Forelimb muscle (tissue), 1 donor: ENCODE results near the gene TCERG1L. TPM values are rescaled to one million over a fixed set of nuclear protein-coding genes. Genes with fewer than 3 reads are reported as not detected.

Source experiments
- DNase-seq: peaks from one replicate; pipeline ENCODE4 v3.0.0-alpha.2; 2013; ENCODE audit warnings: low read depth
- polyA plus RNA-seq: library from polyadenylated mRNA; unstranded; fragments of 120-200 nt; gene quantifications from one replicate; pipeline ENCODE4 v1.2.1, GENCODE V29; 2013; ENCODE audit not compliant: insufficient read length

The TCERG1L gene
- polyA plus RNA-seq, 1 donor = 0.22 TPM

DNA sequence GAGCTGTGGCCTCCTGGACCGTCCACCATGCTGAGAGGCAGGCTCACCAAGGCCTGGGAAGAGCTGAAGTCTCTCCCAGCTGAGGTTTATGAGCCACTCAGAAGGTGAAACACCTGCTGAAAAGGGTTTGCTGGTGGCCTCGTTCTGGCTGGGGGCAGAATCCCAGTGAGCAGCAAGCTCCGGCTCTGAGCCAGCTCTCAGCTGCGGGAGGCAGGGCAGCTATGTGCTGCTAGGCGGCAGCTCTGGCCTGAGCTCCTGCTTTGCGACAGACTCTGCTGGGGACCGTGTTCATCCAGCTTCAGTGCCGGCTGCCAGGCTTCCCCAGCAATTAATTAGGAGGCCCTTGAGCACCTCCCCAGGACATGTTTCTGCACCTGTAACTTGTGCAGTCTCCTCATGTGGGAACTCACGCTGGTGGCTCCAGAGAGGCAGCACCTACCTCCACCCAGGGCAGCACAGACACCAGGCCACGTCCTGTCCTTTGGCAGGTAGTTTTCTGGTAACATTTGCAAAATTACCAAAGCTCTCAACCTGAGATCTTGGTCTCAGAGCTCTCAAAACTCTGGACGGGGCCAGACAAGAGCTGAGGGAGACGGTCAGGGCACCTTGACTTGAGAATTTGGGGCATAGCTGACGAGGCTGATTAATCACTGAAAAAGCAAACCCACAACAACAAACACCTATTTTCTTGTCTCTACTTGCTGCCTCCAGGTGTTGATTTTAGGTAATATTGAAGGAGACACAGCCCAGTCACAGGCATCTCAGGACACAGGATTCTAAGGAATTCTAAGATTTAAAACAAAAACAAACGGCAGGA is 185.0 kb downstream of the TCERG1L start:
- no peak for DNase-seq

DNA sequence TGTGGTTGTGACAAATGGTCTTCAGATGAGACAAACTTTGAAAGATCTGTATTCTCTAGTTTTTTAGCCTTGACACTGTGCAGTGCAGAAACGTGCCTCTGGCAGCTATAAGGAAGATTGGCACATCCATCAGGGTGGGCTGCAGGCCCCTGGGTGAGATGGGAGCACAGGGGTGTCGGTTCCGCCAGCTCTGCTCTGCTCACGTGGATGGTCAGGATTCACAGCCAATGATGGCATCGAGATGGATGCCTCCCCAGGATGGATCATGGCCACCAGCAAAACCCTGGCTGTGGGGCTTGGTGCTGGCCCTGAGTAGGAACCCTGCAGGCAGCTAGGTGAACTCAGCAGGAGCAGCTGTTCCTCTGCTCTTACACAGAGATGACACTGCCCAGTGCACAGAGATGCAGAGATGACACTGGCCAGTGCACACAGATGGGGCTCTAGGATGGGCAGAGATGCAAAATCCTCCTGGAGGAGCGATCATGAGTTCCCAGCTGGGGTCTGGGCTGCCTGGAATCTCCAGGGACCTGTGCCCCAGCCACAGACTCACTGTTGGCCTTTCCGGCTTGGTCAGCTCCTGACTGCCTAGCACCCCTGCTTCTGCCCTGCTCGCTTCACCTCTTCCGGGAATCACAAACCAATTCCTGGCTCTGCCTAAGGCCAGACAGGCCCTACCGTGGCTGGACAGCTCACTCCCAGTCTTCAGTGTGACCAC is 185.9 kb downstream of the TCERG1L start:
- DNase-seq = no peak

DNA sequence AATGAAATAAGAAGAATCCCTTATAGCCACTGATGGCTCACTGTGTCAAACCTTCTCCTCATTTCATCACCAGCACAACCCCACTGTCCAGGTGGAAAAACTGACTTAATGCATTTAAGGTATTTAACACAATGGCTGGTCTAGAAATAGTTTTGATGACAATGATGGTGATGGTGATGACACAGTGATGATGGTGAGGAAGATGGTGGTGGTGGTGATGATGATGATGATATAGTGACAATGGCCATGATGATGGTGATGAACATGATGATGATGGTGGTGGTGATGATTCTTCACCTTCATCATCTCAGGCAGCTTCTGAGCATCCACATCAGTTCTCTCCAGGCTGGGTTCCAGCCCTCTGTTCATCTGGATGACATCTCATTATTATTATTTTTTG is 186.6 kb downstream of the TCERG1L start:
- no peak for DNase-seq

DNA sequence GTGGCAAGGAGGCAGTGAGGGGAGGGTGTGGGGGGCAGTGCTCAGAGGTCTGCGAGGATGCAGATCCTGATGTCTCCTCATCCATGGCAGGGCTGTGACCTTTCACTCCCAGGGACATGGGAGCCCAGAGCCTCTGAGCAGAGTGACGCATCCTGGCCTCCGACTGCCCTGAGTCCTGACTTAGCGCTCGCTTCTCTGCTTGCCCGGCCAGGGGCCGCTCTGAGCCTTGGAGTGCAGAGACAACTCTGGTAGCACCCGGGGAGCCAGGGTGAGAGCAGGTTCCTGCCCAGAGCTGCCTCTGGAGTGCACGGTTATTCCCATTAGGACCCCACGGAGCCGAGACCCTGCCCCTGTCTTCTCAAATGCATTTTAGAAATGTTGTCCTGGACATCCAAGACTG is 188.0 kb downstream of the TCERG1L start:
- DNase-seq = no peak

DNA sequence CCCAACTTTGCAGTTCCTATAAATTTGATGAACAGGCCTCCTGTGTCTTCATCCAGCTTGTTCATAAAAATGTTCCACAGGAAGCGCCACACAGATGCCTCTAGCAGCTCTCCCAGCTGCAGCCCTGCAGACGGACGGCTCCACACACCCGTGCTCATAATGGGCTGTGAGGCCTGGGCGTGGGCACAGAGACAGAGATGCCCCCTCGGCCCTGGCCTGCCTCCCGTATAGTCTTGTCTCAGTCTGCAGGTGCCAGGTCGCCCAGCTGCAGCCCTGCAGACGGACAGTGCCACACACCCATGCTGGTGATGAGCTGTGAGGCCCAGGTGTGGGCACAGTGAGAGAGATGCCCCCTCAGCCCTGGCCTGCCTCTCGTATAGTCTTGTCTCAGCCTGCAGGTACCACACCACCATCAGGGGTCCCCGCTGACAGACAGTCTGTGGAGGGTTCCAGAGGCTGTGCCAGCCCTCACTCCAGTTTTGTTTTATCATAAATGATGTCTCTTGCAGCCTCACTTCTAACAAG is 189.9 kb downstream of the TCERG1L start:
- no peak for DNase-seq

DNA sequence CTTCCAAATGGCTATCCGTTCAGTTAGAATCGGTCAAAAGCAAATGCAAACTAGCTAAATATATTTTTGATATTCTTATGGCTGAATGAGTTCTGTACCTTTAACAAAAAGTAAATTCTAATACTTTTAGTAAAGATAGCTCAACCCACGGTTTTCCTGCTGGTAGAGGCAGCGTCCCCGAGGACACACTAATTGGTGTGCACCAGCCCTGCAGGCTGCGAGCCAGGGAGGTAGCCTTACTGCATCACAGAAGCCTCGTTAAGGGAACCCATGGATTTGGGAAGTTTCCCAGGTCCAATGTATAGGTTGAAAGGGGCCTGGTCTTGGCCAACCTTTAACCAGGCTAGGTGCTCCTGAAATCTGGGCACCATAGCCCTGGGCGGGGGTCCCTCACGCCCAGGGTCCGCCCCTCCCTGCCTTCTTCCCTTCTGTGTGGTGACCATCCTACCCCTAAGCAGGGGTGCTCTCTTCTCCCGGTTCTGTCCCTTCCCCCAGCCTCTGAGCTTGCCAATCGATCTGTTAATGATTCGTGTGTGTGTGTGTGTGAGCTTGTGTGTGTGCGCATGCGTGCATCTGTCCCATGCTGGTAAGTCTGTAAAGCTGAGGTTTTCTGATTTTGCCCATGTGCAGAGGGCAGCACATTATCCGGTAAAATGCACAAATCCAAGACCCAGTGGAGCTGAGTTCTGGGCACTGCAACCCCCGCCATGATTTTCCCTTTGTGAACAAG is 191.7 kb downstream of the TCERG1L start:
- DNase-seq = no peak

DNA sequence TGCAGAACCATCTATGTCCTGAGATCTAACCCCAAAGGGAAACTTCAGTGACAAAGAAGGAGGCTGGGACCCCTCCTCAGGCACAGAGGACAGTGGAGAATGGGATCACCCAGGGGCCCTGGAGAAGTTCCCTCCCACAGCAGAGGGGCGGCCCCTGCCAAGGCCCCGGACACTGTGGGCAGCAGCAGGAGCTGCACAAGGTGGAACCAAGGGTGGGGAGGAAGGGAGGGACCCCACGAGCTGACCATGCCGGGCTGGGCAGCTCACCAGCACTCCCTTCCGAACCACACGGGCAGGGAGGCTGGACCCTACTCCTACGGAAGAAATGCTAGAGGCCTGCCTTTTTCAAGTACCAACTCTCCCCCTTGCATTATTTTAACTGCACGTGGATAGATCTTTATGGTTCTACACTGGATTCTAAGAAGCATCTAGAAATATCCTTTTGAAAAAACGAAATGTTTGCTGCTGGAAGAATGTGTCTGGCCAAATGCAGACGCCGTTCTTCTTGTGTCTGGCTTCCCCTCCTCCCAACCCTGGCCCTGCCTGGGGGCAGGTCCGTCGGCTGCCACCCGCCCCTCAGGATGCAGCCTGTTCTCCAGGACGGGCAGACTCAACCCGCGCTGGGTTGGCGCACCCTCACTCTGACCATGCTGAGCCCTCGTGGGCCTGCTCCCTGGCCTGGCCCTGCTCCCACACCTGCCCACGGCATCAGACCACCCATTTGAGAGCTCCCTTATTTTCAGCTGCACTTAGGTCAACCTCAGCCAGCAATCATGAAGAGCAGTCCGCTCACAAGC is 193.9 kb downstream of the TCERG1L start:
- no peak for DNase-seq

DNA sequence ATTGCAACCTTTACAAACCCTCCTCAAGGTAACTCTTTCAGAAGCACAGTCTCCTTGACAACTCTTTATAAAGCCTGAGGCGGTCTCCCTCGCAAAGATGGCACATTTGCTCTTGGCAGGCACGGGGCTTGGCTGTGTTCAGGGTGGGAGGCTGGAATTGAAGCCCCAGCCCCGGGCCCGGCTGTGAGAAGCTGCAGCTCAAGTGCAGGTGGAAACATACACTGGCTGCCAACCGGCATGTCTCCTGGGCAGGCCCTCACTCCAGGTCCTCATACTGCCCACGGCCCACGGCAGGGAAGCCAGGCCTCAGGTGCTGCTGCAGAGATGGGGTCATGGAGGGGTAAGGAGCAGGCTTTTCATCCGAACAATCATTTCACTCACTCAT is 194.5 kb downstream of the TCERG1L start:
- no peak for DNase-seq

DNA sequence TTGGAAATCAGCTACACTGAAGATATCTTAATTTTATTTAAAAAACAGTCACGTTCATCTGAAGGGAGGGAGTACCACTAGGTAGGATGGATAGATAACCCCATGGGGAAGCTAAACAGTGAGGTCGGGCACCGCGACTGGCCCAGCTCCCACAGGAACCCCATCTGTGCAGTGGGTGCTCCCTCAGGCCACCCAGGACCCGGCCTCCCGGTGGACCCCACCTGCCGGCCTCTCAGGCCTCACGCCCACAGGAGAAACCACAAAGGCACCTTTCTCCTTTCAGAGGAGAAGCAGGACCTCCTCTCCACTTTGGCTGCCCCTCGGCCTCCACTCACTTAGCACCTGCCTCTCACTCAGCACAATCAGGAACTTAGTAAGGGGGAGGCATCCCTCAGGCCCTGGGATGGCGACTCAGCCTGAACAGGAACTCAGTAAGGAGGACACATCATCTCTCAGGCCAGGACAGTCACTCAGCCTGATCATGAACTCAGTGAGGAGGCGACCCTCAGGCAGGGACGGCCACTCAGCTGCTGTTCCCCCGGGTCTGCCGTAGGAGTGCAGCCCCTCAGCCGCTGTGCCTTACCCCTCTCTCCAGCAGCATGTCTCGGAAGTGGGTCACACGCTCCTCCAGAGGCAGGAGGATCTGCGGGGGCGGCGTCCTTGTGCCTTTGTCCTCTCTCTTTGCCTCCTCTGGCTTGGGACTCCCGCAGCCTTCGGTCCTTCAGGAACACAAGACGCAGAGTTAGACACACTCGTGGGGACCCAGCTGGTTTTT is 195.1 kb downstream of the TCERG1L start:
- no peak for DNase-seq

DNA sequence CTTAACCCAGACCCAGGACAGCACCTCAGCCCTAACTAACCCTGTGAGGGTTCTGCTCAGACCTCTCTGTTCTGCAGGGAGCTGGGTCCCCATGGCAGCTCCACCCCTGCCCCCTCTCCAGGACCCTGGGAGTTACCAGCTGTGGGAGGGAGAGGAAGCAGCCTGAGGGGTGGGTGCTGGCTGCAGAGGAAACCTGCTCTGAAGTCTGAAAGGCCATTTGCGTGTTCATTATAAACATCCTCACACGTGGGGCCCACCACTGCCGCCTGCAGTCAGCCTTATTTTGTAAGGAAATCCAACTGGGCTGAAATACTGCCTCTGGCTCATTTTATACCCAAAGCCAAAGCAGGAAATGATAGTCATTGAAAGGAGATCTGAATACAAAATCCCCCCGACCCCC is 195.7 kb downstream of the TCERG1L start:
- no peak for DNase-seq

DNA sequence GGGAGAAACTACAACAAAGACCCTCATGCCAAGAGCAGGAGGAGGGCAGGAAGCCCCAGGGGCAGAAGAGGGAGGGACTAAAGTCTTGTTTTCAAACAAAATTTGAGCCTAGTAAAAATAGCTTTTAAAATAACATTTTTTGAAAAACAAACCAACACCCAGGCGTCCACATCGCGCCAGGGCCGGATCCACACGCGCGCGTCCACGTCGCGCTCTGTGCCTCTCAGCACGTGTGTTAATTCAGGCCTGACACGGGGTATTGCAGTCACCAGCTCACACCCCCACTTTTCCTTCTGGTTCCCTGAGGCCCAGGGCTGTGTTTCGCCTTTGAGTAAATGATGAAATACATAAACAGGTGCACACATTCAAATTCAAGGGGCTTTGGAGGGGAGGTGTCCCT is 196.2 kb downstream of the TCERG1L start:
- DNase-seq = no peak

DNA sequence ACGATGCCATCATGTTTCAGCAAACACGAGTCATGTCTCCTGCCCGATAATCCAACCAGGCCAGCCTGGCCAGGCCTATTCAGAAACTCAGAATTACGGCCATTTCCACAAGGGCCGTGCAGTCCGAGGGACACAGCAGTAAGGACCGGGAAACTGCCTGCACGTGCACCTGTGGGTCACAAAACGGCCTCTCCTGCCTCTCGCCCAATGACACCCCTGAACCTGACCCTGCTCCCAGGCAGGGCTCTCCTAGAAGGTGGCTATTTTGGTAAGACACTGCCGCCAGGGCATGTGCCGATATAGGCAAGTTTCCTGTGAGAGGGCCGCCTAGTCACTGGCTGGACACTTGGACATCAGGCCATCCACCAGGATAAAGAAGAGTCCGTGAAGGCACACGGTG is 196.7 kb downstream of the TCERG1L start:
- DNase-seq = no peak

DNA sequence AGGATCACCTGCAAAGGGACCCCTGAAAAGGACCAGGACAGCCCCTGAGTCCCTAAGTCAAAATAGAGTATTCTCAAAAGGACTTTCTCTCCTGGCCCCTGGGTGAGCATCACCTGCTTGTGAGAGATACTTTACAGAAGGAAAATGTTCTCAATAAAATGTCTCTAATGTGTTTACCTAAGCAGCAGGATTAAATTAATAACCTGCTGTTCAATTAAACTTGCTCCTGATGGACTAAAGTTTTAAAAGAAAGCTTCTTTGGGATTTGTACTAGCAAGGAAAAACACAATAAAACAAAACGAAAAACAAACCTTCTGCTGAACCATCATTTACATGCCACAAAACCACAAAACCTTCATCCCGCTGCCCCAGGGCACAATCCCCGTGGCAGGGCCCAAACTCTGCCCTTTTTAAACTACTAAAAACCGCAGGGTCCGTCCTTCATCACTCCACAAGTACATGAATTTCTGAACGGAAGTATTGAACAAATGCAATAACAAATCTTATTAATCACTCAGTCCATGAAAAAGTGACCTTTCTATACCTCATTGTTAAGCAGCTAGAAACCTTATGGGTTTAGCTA is 197.7 kb downstream of the TCERG1L start:
- no peak for DNase-seq

DNA sequence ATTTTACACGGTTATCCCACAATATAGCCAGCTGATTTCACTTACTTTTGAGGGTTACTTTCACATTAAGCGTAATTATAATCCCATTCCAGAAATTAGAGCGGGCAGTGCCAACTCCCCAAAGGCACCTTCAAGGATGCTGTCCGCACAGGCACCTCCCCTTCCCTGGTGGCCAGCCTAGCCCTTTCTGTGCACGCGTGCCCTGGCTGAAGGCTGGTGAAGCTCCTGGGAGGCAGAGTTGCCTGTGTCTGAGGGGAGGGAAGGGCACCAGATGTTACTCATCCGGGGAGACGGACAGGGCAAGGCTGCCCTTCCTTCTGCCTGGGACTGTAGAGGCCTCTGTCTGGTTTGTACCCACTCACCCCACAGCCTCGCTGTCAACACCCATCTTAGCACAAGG is 198.4 kb downstream of the TCERG1L start:
- no peak for DNase-seq

DNA sequence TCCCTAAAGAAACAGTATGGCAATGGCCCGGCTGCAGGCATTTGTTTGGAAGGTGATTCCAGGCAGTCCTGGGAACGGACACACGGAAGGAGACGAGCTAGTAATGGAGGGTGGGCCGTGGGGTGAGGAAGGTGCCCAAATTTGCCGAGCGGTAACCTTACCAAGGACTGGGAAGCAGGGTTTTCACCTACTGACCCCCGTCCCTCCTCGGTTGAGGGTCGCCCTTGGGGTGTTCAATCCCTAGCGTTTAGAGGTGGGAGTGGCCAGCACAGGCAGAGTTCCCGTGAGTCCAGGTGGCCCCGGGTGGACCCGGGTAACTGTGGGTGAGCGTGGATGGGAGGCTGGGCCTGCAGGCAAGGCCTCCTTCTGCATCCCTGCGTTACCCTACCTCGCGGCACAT is 198.8 kb downstream of the TCERG1L start:
- DNase-seq = no peak

DNA sequence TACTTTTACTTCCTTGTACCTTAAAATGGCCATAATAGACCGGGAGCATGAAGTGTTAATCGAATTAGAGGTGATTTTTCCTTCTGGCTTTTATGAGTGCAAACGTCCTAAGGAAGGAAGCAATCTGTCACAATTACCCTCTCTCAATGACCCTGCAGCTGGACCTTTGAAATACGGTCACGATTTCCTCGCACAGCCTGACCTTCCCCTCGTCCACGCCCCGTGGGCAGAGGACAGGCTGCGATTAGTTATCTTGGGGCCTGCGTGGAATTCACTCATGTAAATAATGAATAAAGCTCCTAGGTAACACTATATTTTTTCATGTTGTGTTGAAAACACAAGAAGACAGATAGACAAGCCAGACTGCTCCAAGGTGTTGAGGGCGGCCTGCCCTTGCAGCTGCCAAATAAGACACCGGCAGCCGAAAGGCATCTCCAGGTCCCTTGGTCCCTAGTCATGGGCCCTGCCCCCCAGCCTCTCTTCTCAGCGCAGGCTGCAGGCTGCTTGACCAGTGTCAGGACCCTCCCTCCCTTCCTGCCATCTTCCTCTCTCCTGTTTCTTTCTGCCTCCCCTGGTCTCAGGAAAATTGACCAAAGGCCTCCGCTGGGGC is 199.9 kb downstream of the TCERG1L start:
- no peak for DNase-seq

DNA sequence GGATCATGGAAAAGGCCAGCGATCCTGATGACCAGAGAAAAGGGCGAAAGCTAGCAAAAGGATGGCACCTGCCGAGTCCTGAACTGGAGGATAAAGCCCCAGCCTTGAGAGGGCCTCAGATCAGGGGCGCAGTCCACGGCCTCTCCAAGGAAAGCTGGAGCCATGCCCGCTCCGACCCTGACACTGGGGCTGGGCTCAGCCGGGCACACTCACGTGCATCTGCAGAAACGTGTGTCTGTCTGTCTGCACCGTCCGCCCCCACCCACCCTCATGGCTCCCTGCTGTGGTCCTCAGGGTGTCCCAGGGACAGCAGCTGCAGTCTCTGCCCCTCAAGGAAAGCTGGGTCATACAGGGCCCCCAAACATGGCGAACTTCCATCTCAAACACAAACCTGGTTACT is 200.5 kb downstream of the TCERG1L start:
- no peak for DNase-seq

DNA sequence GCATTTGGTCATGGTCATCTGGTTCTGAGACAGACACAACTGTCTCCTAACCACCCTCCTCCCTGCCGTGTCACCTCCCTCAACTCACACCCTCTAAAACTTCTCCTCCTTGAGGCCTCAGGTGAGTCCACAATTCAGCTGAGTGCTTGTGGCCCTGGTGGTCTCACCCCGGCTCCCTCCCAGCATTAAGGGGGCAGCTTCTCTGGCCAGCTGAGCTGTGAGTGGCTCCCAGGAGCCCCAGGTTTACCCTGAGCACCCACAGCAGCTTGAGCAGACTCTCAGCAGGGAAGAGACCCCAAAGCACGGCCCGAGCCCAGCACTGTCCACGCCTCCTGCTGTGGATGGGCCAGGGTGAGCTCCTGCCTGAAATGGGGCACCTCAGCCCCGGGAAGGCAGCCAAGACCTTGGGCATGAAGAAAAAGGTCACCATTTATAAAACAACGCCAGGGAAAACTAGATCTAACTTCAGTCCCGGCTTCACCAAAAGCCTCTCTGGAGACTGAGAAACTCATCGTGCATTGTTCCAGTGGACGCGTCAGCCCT is 201.2 kb downstream of the TCERG1L start:
- no peak for DNase-seq

DNA sequence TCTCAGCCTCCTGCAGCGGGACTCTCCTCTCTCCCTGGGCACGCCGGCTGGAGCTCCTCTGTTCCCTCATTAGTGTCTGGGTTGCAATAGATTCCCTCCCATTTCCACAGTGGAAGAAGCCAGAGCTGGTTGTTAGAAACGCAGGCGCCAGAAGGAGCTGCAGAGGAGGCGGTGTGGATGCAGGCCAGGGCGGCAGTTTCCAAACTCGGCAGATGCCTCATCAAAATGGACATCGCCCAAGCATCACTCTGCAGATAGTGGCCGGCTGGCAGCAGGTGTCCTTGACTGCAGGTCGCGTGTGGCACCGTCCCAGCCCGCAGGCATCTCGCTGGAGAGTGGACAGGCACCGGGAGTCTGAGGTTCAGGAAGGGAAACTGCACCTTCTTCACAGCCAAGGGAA is 201.8 kb downstream of the TCERG1L start:
- no peak for DNase-seq

DNA sequence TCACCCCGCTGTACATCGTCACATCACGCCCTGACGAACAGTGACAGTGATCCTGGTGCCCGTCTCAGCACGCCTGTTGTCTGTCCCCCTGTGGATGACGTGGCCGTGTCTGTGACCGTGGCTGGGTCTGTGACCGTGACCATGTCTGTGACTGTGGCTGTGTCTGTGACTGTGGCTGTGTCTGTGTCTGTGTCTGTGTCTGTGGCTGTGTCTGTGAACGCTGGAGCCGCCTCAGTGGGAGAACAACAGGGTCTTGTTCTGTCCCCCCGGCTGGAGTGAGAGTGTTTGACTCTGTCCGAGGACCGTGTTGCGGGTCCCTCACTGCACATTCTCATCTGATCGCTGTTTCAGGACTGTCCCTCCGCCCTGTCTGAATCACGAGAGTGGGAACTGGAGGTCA is 202.2 kb downstream of the TCERG1L start:
- no peak for DNase-seq
